ENCODE results near the gene ANP32B.
"Not testable (repeated sequence)": the region's sequence is repeated elsewhere in the genome, so short reads cannot be mapped to it uniquely, and the experiment has no call there.

ANP32B gene

DNA sequence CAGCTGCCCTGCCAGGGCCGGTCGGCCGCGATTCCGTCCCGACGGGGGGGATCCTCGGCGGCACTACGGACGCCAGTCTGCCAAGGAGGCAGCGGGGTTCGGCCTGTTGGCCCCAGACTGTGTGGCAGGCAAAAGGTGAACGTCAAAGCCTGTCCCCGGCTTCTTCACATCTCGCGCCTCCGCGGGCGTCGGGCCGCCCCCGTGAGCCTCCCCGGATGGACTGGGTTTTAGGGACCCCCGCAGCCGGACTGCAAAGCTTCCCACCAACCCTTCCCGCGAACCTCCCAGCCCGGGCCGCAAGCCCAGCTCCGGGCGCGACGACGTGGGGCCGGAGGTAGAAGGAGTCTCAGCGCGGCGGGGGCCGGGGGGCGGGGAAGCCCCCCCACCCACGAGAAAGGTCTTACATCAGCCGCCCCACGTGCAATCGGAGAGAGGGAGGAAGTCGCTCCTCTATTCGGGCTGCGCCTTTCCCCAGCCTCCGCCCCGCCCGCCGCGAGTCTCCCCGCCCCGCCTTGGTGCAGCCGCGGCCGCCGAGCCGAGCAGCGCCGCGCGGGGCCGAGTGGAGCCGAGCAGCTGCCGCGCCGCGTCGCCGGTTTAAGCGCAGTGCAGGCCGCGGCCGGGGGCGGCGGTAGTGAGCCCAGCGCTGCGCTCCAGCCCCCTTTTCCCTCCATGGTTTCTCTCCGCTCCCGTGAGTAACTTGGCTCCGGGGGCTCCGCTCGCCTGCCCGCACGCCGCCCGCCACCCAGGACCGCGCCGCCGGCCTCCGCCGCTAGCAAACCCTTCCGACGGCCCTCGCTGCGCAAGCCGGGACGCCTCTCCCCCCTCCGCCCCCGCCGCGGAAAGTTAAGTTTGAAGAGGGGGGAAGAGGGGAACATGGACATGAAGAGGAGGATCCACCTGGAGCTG, at the start of gene ANP32B:
TSS of gene ANP32B (plus strand) at position 659 of the 906 bp plus-strand sequence. CDS start at position 874, 215 bp downstream.
- peak; percentile 88 for DNase-seq (ENCODE audit: low spot score)

DNA sequence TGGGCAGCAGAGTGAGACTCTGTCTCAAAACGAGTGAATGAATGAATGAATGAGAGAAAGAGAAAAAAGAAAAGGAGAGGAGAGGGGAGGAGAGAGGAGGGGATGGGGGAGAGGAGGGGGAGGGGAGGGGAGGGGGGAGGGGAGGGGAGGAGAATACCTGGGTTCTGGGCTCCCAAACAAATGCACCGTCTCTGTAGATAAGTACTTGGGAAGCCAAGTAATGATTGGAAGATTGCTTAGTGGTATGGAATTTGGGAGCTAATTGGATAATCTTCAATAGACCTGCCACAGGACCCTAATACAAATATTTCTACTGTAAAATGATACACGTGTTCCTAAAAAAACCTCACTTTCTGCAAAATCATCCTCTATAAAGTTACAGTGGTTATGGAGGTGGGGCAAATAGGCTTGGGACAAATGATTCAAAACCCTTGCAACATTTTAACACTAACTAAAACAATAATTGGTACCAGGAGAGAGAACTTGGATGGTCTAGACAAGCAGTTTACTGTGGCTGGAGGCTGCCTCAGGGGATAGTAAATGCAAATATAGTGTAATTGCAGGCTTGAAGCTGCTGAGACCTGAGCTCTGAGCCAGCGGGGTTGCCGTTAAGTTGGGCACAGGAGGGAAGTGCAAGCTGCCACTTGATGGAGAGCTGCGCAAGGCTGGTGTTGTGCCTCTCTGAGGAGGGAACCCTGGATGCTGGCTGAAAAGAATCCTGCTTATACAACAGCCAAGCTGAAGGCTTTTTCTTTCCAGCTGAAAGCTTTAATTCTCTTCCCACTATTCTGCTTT, 48.6 kb upstream of the ANP32B start:
- no peak for DNase-seq (ENCODE audit: low spot score)

DNA sequence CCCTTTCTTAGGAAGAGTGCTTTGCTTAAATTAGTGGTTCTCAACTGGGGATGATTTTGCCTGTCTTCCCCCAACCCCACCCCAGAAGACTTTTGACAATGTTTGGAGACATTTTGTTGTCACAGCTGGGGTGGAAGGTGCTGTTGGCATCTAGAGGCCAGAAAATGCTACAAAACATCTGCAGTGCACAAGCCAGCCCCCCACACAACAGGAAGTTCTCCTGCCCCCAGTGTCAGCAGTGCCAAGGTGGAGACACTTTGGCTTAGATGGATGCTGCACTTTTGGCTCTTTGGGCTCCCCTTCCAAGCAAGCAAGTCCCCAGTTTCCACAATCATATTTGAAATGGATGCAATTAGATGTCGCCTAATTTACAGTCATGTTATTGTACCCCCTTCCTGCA, 47.9 kb upstream of the ANP32B start:
- DNase-seq (ENCODE audit: low spot score) = no peak

DNA sequence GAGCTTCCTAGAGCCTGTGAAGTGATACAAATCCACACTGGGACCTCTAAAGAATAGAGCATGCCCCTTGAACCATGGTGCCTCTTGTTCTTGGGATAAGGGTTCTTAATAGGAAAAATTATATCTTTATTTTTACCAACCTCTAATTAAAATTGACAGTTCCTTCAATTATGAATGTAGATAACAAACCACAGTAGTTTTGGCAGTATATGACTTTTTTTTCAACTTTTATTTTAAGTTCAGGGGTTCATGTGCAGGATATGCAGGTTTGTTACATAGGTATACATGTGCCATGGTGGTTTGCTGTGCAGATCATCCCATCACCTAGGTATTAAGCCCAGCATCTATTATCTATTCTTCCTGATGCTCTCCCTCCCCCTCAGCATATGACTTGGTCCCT, 46.1 kb upstream of the ANP32B start:
- no peak for DNase-seq (ENCODE audit: low spot score)

DNA sequence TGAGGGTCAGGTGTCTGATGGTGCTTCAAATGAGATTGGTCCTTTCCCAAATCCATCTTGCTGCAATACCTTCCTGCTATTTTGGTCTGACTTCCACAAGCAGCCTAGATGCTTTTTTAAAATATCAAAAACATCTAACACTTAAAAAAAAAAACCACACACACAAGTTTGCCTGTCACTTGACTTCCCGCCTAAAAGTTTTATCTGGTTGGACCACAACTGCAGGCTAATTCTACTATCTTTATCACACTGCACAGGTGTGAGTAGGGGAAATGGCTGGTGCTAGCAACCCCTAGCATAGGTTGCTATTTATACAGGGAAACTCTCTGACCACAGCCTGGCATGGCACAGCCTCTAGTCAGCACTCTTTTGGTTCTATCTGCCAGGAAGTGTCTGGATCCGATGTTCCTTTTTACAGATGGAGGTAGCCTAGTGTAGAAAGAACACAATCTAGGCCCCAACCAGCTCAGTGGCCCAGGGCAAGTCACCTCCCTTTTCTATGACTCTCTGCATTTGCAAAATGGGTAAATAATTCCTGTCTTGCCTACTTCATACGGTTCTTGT, 45.0 kb upstream of the ANP32B start, which contains the start of gene HEMGN:
TSS of gene HEMGN (minus strand) at position 92 of the 564 bp plus-strand sequence. CDS start at position 56, 36 bp downstream.
- no peak for DNase-seq (ENCODE audit: low spot score)

DNA sequence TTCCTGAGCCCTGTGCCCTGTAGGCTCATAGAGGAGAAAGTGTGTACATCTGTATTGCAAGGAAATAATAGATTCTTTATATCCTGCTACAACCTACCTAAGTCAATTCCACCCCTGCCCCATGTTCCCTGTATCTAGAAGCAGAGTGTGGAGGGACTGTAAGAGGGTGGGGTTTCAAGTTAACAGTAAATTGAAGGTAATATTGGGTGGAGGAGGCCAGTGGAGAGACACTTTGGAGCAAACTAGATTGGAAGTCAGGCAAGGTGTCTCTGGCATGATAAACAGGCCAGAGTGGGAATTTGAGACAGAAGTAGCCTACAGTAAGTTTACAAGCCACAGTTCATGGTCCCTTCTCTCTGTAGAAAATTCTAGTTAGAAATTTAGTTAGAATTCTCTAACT, 42.9 kb upstream of the ANP32B start:
- DNase-seq (ENCODE audit: low spot score) = no peak

DNA sequence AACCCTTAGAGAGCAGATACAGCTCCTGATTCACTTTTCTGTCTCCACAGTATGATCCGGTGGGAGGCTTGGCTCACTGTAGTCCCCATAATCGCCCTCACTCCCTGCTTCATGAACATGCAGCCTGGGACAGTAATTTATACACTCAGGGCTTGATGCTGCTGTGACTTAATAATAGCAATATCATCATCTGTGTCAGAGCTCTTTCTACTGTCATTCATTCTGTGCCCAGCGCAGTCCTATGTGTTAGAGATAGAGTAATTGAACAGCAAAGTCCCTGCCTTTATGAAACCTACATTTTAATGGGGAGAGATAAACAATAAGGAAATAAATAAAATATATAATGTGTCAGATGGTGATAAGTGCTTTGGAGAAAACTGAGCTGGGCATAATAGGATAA, 42.4 kb upstream of the ANP32B start:
- no peak for DNase-seq (ENCODE audit: low spot score)

DNA sequence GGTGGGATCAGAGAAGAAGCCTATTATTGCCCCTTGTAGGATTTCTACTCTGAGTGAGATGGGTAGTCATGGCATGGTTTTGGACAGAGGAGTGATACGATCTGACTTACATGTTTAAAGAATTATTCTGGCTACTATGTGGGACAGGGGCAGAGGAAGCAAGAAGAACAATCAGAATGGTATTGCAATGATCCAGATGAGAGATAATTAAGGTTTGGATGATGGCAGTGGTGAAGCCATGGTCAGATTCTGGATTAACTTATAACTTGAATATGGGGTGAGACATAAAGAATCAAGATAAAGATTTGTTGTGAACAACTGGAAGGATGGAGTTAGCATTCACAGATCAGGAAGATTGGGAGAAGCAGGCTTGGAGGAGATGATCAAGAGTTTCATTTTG, 41.8 kb upstream of the ANP32B start:
- DNase-seq (ENCODE audit: low spot score) = no peak

DNA sequence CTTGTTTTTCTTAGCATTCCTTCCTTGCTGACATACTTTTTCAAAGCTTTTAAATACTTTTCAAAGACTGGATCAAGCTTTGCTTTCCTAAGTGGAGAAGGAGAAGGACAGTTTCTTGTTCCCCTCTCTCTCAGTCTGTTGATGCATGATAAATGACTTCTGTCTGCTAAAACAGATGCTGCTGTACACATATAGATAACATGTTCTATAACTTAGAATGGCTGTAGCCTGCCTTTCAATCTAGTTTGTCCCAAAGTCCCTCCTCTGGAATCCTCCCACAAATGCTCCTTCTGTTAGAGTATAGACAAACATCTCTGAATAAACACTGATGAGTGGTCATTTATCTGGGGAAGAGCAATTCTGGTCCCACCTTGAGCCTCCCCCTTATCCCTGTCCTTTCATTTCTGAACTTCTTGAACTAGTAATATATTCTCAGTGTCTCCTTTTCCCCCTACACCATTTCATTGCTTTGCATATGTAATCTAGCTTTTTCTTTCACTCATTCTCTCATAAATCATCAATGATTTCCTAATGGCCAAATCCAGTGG, 39.8 kb upstream of the ANP32B start:
- no peak for DNase-seq (ENCODE audit: low spot score)

DNA sequence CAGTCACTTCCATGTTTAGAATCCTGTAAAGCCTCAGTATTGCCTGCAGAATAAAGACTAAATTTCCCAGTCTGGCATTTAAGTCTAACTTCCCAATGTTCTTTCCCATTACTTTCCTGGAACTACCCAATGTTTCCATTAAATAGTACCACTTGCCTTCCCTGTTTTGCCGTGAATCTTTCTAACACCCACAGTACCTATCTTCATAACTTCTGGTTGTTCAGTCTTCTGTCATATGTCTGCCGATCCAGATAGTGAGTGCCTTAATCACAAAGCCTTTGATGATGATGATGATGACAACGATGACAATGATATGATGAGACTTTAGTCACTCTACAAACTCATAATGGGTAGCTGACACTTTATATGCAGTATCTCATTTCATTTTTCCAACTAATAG, 38.5 kb upstream of the ANP32B start:
- DNase-seq (ENCODE audit: low spot score) = no peak

DNA sequence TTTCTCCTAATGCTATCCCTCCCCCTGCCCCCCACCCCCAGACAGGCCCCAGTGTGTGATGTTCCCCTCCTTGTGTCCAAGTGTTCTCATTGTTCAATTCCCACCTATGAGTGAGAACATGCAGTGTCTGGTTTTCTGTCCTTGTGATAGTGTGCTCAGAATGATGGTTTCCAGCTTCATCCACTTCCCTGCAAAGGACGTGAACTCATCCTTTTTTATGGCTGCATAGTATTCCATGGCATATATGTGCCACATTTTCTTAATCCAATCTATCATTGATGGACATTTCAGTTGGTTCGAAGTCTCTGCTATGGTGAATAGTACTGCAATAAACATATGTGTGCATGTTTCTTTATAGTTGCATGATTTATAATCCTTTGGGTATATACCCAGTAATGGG, 37.7 kb upstream of the ANP32B start:
- DNase-seq (ENCODE audit: low spot score) = not testable (repeated sequence)

DNA sequence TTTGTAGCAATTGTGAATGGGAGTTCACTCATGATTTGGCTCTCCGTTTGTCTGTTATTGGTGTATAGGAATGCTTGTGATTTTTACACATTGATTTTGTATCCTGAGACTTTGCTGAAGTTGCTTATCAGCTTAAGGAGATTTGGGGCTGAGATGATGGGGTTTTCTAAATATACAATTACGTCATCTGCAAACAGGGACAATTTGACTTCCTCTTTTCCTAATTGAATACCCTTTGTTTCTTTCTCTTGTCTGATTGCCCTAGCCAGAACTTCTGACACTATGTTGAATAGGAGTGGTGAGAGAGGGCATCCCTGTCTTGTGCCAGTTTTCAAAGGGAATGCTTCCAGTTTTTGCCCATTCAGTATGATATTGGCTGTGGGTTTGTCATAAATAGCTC, 36.0 kb upstream of the ANP32B start:
- DNase-seq (ENCODE audit: low spot score) = not testable (repeated sequence)

DNA sequence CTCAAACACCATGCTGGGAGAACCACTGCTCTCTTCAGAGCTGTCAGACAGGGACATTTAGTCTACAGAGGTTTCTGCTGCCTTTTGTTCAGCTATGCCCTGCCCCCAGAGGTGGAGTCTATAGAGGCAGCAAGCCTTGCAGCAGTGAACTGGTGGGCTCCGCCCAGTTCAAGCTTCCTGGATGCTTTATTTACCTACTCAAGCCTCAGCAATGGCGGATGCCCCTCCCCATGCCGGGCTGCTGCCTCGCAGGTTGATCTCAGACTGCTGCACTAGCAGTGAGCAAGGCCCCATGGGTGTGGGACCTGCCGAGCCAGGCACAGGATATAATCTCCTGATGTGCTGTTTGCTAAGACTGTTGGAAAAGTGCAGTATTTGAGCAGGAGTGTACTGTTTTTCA, 32.3 kb upstream of the ANP32B start:
- not testable (repeated sequence) for DNase-seq (ENCODE audit: low spot score)

DNA sequence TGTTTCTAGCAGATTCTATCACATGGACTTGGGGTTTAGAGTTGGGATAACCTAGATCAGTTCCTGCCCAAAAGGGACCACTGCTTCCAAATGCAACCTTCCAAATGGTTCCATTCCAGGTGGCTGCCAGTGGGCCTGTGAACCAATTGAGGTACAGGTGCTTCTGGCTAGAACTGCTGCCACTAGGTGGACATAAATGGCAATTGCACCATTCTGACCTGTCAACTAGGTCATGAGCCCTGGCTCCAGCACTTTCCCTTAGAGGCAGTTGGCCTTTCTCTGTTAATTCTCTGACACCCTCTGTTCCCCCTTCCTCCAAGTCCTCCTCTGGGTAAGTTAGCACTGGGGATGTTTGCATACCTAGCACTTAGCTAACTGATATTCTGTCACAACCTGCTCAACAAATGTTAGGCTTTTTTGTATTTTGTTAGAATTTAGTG, 28.6 kb upstream of the ANP32B start:
- DNase-seq (ENCODE audit: low spot score) = no peak

DNA sequence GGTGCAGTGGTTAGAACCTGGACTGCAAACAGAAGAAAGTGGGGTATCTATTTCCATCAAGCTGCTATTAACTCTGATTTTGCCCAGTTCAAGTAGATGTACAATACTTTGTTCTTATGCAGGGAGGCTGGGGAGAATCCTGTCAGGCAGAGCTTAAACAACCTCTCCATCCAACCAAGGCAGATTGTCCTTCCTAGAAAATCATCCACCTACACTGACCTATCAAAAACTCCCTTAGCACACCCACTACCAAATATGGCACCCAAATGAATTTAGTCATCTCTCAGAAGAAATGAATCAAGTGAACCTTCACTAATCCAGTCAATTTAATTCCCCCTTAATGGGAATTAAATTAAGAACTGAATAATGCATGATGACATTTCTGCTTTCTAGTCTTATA, 26.8 kb upstream of the ANP32B start:
- DNase-seq (ENCODE audit: low spot score) = no peak

DNA sequence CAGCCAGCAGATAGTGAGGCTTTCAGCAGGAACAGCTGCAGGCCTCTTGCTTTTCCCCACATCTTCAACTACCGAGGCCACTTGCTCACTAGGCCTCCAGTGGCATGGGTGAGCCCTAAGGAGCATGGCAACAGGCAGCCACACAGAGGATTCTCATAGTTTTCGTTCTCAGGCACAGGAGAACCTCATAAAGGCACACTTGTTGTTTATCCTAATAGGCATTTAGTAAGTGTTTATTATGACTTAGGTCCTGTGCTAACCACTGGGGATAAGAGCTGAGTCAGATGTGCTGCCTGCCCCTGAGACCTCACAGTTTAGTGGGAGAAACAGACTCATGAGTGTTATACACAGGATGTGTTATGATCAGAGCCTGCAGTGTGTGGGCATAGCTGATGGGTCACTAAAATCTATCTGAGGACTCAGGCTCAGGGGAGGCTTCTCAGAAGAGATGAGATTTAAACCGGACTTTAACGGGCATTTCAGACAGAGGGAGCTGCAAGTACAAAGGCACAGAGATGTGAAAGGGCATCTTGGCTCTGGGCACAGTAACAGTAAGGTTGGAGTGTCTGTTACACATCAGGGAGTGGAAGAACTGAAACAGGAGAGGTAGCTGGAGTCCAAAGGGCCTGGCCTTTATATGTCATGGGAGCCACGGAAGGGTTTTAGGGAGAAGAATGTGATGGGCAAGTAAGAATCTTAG, 24.2 kb upstream of the ANP32B start:
- DNase-seq (ENCODE audit: low spot score) = peak; percentile 55

DNA sequence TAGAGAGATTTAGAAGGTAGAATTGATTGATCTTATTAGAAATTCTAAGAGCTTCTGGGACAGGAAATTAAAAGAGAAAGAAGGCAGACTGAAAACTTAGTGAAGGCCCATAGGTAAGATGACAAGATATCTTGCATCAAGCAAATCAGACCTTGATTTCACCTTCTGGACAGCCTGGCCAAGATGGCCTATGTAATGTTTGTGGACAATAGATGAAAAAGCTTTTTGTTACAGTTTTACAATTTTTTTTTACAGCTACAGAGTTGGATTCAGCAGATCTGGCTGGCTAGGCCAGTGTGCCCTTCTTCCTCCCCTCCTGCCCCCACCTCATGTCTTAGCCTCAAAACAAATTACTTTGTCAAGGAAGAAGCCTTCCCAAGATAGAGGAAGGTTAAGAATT, 23.6 kb upstream of the ANP32B start:
- DNase-seq (ENCODE audit: low spot score) = no peak

DNA sequence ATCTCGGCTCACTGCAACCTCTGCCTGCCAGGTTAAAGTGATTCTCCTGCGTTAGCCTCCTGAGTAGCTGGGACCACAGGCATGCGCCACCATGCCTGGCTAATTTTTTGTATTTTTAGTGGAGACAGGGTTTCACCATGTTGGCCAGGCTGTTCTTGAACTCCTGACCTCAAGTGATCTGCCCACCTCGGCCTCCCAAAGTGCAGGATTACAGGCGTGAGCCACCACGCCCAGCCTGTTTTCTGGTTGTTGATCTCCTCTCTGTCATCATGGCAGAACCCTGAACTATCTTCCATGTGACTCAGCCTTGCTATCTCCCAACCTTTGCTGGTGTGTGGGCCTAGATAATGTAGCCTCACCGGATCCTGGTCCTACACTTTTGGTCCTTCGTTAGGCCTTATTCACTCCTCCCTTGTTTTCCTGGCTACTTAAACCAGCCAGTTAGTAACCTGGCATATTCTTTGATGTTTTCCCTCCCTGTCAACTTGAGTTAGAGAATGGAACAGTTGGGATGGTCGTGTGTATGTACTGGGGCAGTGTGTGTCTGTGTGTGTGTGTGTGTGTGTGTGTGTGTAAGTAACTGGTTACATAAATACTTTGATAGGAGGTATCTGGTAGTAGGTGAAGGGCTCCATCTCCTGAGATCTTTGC, 22.3 kb upstream of the ANP32B start:
- not testable (repeated sequence) for DNase-seq (ENCODE audit: low spot score)

DNA sequence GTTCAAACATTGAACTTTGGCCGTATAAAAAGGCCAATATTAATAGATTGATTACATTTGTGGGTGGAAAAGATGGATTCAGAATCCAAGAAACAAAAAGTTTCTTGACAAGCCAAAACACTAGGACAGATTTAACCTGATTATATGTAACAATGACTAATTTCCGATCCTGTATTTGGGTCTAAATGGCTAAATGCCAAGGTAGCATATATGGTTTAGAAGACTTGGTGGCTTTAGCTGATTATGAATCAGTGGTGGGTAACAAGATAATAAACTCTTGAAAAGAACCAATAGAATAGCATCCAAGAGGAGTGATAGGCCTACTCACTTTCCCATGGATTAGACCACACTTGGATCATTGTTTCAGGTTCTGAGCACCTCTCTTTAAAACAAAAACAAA, 21.8 kb upstream of the ANP32B start:
- DNase-seq (ENCODE audit: low spot score) = no peak

DNA sequence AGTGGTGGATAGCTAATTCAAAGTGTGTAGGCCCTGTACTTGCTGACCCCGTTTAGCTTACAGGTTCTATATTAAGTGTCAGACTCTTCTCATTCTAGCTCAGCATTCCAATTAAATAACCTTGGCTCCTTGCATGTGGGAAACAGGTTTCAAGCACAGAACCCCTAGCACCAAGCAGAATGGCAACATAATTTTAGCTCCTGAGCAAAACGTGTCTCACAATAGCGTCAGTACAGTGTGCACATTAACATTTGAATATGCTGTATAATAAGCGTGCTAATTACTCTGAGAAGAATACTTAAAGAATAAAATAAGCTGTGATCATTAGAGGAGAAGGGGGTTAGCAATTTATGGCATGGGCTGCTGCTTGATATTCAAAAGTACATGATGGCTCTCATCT, 21.0 kb upstream of the ANP32B start:
- no peak for DNase-seq (ENCODE audit: low spot score)

DNA sequence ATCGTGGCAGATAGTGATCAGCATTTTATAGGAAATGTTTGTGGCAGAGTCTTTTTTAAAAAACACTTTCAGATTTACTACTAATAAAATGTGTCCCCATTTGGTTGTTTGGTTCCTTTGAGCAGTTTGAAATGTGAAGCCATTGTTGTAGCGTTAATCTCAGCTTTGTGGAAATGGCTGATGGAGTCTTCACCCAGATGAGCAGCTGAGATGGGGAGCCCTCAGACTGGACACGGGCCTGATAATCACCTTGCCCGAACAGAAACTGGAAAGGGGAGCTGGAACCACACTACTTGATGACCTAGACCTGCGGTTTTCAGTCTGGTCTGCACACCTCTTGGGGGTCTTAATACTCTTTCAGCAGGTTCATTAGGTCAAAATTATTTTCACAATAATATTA, 20.6 kb upstream of the ANP32B start:
- DNase-seq (ENCODE audit: low spot score) = no peak
